ENCODE measurements around the gene TBX2.

TBX2 gene

GRCh38 chr17:61412860-61413660 is 13.4 kb downstream of the TBX2 start:
- peak overlapping the region; percentile 41 for H3K4me3 ChIP-seq (ENCODE audit: low read depth, low read length)

GRCh38 chr17:61413661-61414126 is 14.1 kb downstream of the TBX2 start:
- H3K4me3 ChIP-seq (ENCODE audit: low read depth, low read length), result no peak overlapping the region

GRCh38 chr17:61414141-61414935 is 14.7 kb downstream of the TBX2 start:
- H3K4me3 ChIP-seq (ENCODE audit: low read depth, low read length), result no peak overlapping the region

- H3K4me3 ChIP-seq (ENCODE audit: low read depth, low read length), result no peak overlapping the region
These were observed 15.3 kb downstream of the TBX2 start for GRCh38 chr17:61414936-61415251.

GRCh38 chr17:61415374-61416210 is 15.9 kb downstream of the TBX2 start:
- H3K4me3 ChIP-seq (ENCODE audit: low read depth, low read length), result no peak overlapping the region

GRCh38 chr17:61416211-61416539 is 16.5 kb downstream of the TBX2 start:
- no peak overlapping the region for H3K4me3 ChIP-seq (ENCODE audit: low read depth, low read length)

GRCh38 chr17:61416540-61417363 is 17.1 kb downstream of the TBX2 start:
- H3K4me3 ChIP-seq (ENCODE audit: low read depth, low read length), result no peak overlapping the region

- no peak overlapping the region for H3K4me3 ChIP-seq (ENCODE audit: low read depth, low read length)
These were observed 18.8 kb downstream of the TBX2 start for GRCh38 chr17:61418449-61418848.

GRCh38 chr17:61419496-61420046 is 19.9 kb downstream of the TBX2 start:
- no peak overlapping the region for H3K4me3 ChIP-seq (ENCODE audit: low read depth, low read length)

GRCh38 chr17:61420052-61420451 is 20.4 kb downstream of the TBX2 start:
- no peak overlapping the region for H3K4me3 ChIP-seq (ENCODE audit: low read depth, low read length)

- H3K4me3 ChIP-seq (ENCODE audit: low read depth, low read length), result no peak overlapping the region
These were observed 21.2 kb downstream of the TBX2 start for GRCh38 chr17:61420745-61421398.

- no peak overlapping the region for H3K4me3 ChIP-seq (ENCODE audit: low read depth, low read length)
These were observed 21.8 kb downstream of the TBX2 start for GRCh38 chr17:61421460-61421859.

GRCh38 chr17:61422116-61422799 is 22.6 kb downstream of the TBX2 start:
- H3K4me3 ChIP-seq (ENCODE audit: low read depth, low read length), result no peak overlapping the region

GRCh38 chr17:61422869-61423268 is 23.2 kb downstream of the TBX2 start:
- no peak overlapping the region for H3K4me3 ChIP-seq (ENCODE audit: low read depth, low read length)

GRCh38 chr17:61423967-61424649 is 24.5 kb downstream of the TBX2 start:
- H3K4me3 ChIP-seq (ENCODE audit: low read depth, low read length), result no peak overlapping the region

- H3K4me3 ChIP-seq (ENCODE audit: low read depth, low read length), result no peak overlapping the region
These were observed 26.2 kb downstream of the TBX2 start for GRCh38 chr17:61425682-61426481.

GRCh38 chr17:61426482-61427304 is 27.1 kb downstream of the TBX2 start:
- no peak overlapping the region for H3K4me3 ChIP-seq (ENCODE audit: low read depth, low read length)
